Fibroblast of skin of right biceps (primary cell): ENCODE data around the gene SSBP3.
A peak's percentile ranks its signal among the peaks of the same experiment; 100 is the strongest.
"Not testable (repeated sequence)": the region's sequence is repeated elsewhere in the genome, so short reads cannot be mapped to it uniquely, and the experiment has no call there.

Source experiments
- DNase-seq: peaks from one replicate; pipeline ENCODE4 v3.0.0-alpha.2; 2013

SSBP3 gene

GRCh38 chr1:54406339-54407153, at the start of gene SSBP3:
Gene SSBP3 (minus strand): TSS chr1:54406394.
- peak; percentile 95 for DNase-seq

DNA sequence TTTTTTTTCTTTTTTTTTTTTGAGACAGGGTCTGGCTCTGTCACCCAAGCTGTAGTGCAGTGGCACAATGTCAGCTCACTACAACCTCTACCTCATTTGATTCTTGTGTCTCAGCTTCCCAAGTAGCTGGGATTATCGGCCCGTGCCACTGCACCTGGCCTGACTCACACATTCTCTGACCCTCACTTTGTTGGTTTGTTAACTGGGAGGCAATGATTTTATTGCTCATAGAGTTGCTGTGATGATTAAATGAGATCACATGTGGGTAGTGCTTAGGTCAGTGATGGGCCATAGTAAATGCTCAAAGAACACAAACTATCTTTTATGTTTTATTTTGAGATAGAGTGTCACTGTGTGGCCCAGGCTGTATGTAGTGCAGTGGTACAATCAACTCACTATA, 47.3 kb upstream of the SSBP3 start:
- DNase-seq, result no peak

- no peak for DNase-seq
These were observed 46.8 kb upstream of the SSBP3 start for GRCh38 chr1:54453022-54453421.

GRCh38 chr1:54449431-54449830, 43.2 kb upstream of the SSBP3 start:
- DNase-seq, result not testable (repeated sequence)

DNA sequence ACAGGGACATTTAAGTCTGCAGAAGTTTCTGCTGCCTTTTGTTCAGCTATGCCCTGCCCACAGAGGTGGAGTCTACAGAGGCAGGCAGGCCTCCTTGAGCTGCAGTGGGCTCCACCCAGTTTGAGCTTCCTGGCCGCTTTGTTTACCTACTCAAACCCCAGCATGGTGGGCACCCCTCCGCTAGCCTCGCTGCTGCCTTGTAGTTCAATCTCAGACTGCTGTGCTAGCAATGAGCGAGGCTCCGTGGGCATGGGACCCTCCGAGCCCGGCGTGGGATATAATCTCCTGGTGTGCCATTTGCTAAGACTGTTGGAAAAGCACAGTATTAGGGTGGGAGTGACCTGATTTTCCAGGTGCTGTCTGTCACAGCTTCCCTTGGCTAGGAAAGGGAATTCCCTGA, 42.6 kb upstream of the SSBP3 start:
- not testable (repeated sequence) for DNase-seq

DNA sequence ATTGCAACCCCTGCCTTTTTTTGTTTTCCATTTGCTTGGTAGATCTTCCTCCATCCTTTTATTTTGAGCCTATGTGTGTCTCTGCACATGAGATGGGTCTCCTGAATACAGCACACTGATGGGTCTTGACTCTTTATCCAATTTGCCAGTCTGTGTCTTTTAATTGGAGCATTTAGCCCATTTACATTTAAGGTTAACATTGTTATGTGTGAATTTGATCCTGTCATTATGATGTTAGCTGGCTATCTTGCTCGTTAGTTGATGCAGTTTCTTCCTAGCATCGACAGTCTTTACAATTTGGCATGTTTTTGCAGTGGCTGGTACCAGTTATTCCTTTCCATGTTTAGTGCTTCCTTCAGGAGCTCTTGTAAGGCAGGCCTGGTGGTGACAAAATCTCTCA, 40.9 kb upstream of the SSBP3 start:
- not testable (repeated sequence) for DNase-seq

DNA sequence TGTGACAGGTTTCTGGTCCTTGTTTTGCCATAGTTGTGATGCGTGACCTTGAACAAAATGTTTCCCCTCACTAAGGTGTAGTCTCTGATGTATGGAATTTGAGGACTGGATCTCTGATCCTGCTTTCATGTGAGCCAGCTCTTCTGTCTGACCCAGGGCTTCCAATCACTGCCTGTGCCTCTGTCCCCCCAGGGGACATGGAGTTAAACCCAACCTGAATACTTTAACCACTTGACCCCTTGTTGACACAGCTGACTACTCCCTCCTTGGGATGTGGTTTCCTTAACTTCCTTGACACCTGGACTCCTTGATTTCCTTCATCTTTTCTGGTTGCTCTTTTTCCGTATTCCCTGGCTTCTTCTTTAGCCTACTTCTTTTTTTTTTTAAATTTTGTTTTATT, 36.0 kb upstream of the SSBP3 start:
- no peak for DNase-seq

- DNase-seq, result no peak
These were observed 33.5 kb upstream of the SSBP3 start for GRCh38 chr1:54439550-54440223.

- DNase-seq, result no peak
These were observed 31.6 kb upstream of the SSBP3 start for GRCh38 chr1:54437783-54438182.

DNA sequence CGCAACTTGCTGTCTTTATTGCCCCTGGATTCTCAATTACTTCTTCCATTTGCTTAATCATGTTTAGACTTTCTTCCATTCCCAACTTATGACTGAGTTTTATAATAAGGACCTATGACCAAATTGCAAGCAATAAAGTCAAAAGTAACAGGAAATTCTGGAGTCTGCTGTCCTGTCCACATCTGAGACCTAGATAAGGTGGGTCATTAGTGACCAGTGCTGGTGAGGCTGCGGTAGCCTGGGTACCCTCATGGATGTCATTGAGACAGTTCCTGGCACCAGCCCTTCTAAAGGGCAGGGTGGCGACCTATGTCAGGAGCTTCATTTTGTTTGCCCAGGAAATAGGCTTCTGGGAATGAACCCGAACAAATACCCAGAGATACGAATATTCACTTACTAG, 30.6 kb upstream of the SSBP3 start:
- DNase-seq, result no peak

DNA sequence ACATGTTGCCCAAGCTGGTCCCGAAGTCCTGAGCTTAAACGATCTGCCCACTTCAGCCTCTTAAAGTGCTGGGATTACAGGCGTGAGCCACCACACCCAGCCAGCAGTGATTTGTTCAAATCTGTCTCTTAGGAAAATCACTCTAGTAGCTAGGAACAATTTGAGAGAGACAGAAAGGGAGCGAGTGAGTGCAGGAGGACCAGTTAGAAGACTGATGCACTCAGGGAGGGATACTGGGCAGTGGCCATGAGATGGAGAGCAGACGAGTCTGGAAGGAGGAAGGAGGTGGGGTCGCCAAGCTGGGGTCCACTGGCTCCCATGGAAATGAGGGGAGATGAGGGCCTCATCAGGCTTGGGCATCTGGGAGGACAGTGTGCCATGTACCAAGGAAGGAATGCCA, 23.6 kb upstream of the SSBP3 start:
- DNase-seq, result no peak

GRCh38 chr1:54428837-54429518, 22.8 kb upstream of the SSBP3 start:
- DNase-seq, result no peak

- DNase-seq, result no peak
These were observed 19.0 kb upstream of the SSBP3 start for GRCh38 chr1:54425152-54425584.

GRCh38 chr1:54424398-54424797, 18.2 kb upstream of the SSBP3 start:
- no peak for DNase-seq

GRCh38 chr1:54421101-54421504, 14.9 kb upstream of the SSBP3 start:
- DNase-seq, result peak; percentile 26

GRCh38 chr1:54418598-54418997, 12.4 kb upstream of the SSBP3 start:
- not testable (repeated sequence) for DNase-seq

DNA sequence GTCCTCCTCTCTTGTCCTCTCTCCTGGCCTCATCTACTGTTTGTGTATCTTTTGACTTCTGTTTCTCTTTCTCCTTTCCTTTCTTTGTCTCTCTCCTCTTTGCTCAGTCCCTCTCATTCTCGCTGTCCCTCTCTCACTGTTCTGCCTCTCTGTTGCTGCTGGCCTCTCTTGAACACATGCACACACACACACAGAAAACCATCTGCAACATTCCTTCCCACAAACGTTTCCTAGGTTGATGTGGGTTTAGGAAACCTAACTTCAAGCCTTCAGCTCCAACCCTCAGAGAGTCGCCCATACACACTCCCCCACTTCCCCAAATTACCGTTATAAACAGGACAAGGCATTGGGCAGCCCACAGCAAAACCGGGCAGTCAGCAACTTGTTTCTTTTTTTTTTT, 10.9 kb upstream of the SSBP3 start:
- no peak for DNase-seq

DNA sequence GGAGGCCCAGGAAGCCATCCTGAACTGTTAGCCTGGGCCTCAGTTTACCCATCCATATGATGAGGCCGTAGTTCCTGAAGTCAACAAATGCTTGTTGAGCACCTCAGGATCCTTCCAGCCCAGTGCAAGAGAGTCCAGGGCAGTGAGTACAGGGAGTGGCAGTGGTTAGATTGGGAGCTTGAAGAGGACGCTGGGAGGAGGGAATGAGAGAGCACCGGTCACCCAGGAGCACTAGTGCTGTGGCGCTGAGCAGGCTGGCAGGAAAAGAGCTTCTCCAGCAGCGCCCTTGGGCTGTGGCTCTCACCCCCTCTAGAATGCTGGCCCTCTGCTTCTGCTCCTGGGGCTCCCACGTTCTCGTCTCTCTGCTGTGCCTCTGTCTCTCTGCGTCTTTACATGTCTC, 10.2 kb upstream of the SSBP3 start:
- no peak for DNase-seq

DNA sequence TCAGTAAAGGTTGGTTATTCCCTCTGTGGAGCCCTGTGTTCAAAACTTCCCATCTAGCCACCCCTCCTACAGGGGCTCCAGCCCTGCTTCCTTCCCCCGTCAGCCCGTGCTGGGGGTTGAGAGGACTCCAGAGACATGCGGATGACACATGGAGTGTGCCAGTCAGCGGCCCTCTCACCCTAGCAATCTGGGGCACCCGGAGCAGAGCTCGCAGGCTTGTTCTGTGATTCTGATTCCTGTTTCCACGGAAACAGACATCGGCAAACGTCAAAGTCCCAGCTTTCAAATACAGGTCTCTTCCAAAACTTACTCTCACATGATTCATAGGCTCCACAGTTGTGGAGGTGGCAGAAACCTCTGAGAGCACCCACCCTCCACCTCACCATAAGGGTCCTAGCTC, 9.8 kb upstream of the SSBP3 start:
- DNase-seq, result peak; percentile 26

GRCh38 chr1:54415533-54415932, 9.3 kb upstream of the SSBP3 start:
- DNase-seq, result no peak

GRCh38 chr1:54413732-54414131, 7.5 kb upstream of the SSBP3 start:
- DNase-seq, result no peak

DNA sequence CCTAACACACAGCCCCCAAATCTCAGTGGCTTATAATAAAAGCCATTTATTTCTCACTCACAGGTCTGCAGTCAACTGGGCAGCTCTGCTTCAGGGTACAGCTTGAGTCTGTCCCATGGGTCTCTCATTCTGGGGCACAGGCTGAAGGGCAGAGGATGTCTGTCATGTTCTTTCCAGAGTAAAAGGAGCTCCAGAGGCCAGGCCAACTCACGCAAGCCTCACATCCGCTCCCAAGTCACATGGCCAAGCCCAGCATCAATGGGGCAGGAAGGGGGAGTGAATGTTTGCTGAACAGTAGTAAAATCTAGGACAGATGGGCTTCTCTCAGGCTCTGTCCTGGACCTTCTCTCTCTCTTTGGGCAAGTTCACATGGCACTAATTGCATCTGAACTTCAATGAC, 7.1 kb upstream of the SSBP3 start:
- DNase-seq, result peak; percentile 77

DNA sequence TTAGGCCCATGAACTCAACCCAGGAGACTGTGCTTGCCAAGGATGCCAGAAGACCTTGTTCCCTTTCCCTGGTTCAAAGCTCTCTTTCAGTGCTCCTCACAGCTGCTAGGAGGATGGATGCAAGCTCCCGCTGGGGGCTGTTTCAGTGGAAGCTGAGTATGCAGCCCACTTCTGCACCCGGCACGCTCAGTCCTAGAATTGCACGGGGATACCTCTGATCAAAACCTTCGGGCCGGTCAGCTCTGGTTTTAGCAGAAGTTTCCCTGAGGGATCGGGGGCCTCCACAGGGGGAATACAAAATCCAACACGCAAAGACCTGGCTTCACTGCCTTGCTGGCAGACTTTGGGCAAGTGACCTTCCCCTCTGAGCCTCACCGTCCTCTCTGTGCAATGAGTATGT, 4.2 kb upstream of the SSBP3 start:
- no peak for DNase-seq
